H1 (cell line): Measurements from ENCODE around the gene LAMA4. TPM values are rescaled to one million over a fixed set of nuclear protein-coding genes. Genes with fewer than 3 reads are reported as not detected.

Experiments used
- CREB1 ChIP-seq: IDR thresholded peaks from 2 replicates; pipeline ENCODE4 v1.6.1; 2012; ENCODE audit warnings: inconsistent platforms
- SIN3A ChIP-seq, 2 experiments: IDR thresholded peaks in 1 of 2; conservative IDR thresholded peaks in 1 of 2; 2 replicates each; pipeline ENCODE4 v1.6.1; 2011 to 2012; ENCODE audit warnings: low read length in 2 of 2, improper control_type of control experiment in 1 of 2, low read depth in 1 of 2, mild to moderate bottlenecking in 1 of 2
- polyA plus RNA-seq, 7 experiments: library from polyadenylated mRNA; depleted of rRNA in 3 of 7; stranded (reverse) in 5 of 7; unstranded in 2 of 7; fragments of >200 nt in 5 of 7; fragments of 200-250 nt in 2 of 7; gene quantifications; 1 replicate in 5 of 7; 2 replicates in 1 of 7; 4 replicates in 1 of 7; pipeline versions ENCODE4 v1.2.1 to v1.2.3, GENCODE V29; 2011 to 2013; ENCODE audit warnings: missing spikeins in 2 of 7, mixed read lengths in 2 of 7
- total RNA-seq: library from RNA; stranded (reverse); fragmentation: NEBNext Ultra II Directional; extraction: Animal tissue kit (Norgen Biotek cat#: 25700); gene quantifications from 2 replicates; pipeline ENCODE4 v1.2.1, GENCODE V29; 2021

Gene LAMA4
- total and polyA plus RNA-seq, 2 of the 8 experiments (the other 6 are each of a cell fraction or from before 2014, with no cell fraction given): 0.95 to 1.5 TPM

- TF ChIP-seq CREB1 (no peak), SIN3A (conservative IDR thresholded peaks at IDR 0.05 in 1 of 2, IDR thresholded peaks at IDR 0.05 in 1 of 2; ENCODE audit: low read depth in 1 of 2, low read length in 2 of 2) (no peak)
These were observed 97.7 kb downstream of the LAMA4 start (continued) for GRCh38 chr6:112156668-112157067.
